HepG2 (cell line): Measurements from ENCODE around the gene RNF135. TPM values are rescaled to one million over a fixed set of nuclear protein-coding genes. Genes with fewer than 3 reads are reported as not detected.

Experiments used
- ATAC-seq: fragments of 200-7000 bp; cut with Tn5 transposase; 3 replicates; pipeline ENCODE4 v1.9.1; 2020; ENCODE audit warnings: mild to moderate bottlenecking, moderate library complexity
- BruUV-seq: library from RNA; stranded (reverse); fragments of 400-500 nt; replicated peaks from 2 replicates; lab custom pipeline; 2021; lab: Mats Ljungman, UMichigan
- CTCF ChIA-PET: fragments of 300-600 bp; formaldehyde crosslinking; extraction: SDS; loops from one replicate; lab custom pipeline; 2021; ENCODE audit warnings: low total read pairs, inconsistent platforms, low intra/inter-chr PET ratio; lab: Yijun Ruan, JAX
- POLR2A ChIA-PET: fragments of 350-600 bp; sonication (Branson Sonifier 250); formaldehyde crosslinking; loops from one replicate; lab custom pipeline; 2020; ENCODE audit warnings: antibody characterized with exemption, inconsistent platforms; lab: Yijun Ruan, JAX
- DNase-seq: peaks from one replicate; pipeline ENCODE4 v3.0.0-alpha.2; 2015; ENCODE audit warnings: low spot score
- FAIRE-seq: peaks from 3 replicates; lab custom pipeline; 2011; peaks lifted over from hg19 to GRCh38; lab: Jason Lieb, UNC
- H2AFZ ChIP-seq: one replicate; pipeline ENCODE4 v1.6.1; 2011; ENCODE audit warnings: low read length, inconsistent platforms
- H3K27ac ChIP-seq: fragments of 300-600 bp; 3 replicates; pipeline ENCODE4 v1.8.0; 2011; ENCODE audit warnings: mixed run types, mild to moderate bottlenecking, mixed read lengths, low read length, inconsistent platforms; ENCODE audit not compliant: insufficient read depth; ENCODE audit errors: extremely low read length
- H3K27me3 ChIP-seq, 2 experiments: fragments of 200-600 bp in 1 of 2; 2 replicates in 1 of 2; 3 replicates in 1 of 2; pipeline versions ENCODE4 v1.6.0 to v1.8.0; 2011; ENCODE audit warnings: low read length in 2 of 2, mild to moderate bottlenecking in 2 of 2, moderate library complexity in 2 of 2, inconsistent platforms in 1 of 2; ENCODE audit not compliant: insufficient read depth in 2 of 2, control insufficient read depth in 1 of 2
- H3K36me3 ChIP-seq, 2 experiments: fragments of 200-600 bp in 1 of 2; replicated peaks in 1 of 2; 2 replicates in 1 of 2; 3 replicates in 1 of 2; pipeline versions ENCODE4 v1.5.1 to v1.8.0; 2011; ENCODE audit warnings: low read length in 2 of 2, inconsistent platforms in 1 of 2; ENCODE audit not compliant: insufficient read depth in 2 of 2, control insufficient read depth in 1 of 2
- H3K4me1 ChIP-seq: 2 replicates; pipeline ENCODE4 v1.5.1; 2012; ENCODE audit warnings: low read length, inconsistent platforms; ENCODE audit not compliant: insufficient read depth
- H3K4me2 ChIP-seq: 2 replicates; pipeline ENCODE4 v1.6.0; 2011; ENCODE audit warnings: low read depth, low read length, inconsistent platforms
- H3K4me3 ChIP-seq, 3 experiments: fragments of 200-600 bp in 1 of 3; sonication (generic), shearing (Covaris generic) in 1 of 3; replicated peaks in 1 of 3; 2 replicates each; pipeline ENCODE4 v1.5.1; 2011 to 2016; ENCODE audit warnings: low read length in 3 of 3, inconsistent platforms in 2 of 3, low read depth in 2 of 3, mild to moderate bottlenecking in 2 of 3, control low read depth in 1 of 3, mixed read lengths in 1 of 3; ENCODE audit not compliant: insufficient read depth in 1 of 3
- H3K79me2 ChIP-seq: one replicate; pipeline ENCODE4 v1.6.1; 2011; ENCODE audit warnings: low read length, inconsistent platforms; ENCODE audit not compliant: insufficient read depth
- H3K9ac ChIP-seq: 2 replicates; pipeline ENCODE4 v1.6.0; 2011; ENCODE audit warnings: mild to moderate bottlenecking, low read depth, low read length, inconsistent platforms; ENCODE audit not compliant: insufficient read depth
- H3K9me3 ChIP-seq: 2 replicates; pipeline ENCODE4 v1.5.1; 2012; ENCODE audit warnings: mild to moderate bottlenecking, low read length
- H4K20me1 ChIP-seq: 2 replicates; pipeline ENCODE4 v1.6.0; 2011; ENCODE audit warnings: inconsistent platforms, mild to moderate bottlenecking, low read length, moderate library complexity; ENCODE audit not compliant: insufficient read depth
- BRD4 ChIP-seq: sonication (generic); formaldehyde crosslinking; IDR thresholded peaks from 2 replicates; pipeline ENCODE4 v1.4.0; 2020; ENCODE audit warnings: missing genetic modification reagents
- GABPA ChIP-seq, 2 experiments: IDR thresholded peaks; 2 replicates each; pipeline ENCODE4 v1.6.1; 2011 to 2016; ENCODE audit warnings: low read depth in 2 of 2, low read length in 1 of 2, missing biosample characterization in 1 of 2, missing genetic modification characterization in 1 of 2
- KLF6 ChIP-seq: IDR thresholded peaks from 2 replicates; pipeline ENCODE4 v1.8.0; 2016; ENCODE audit warnings: missing biosample characterization, missing genetic modification reagents
- MBNL3 ChIP-seq: fragments of 250-450 bp; sonication (Bioruptor Pico); conservative IDR thresholded peaks from 2 replicates; pipeline ENCODE4 v1.8.0; 2022; ENCODE audit warnings: mild to moderate bottlenecking, inconsistent platforms
- PITX1 ChIP-seq: sonication (generic); formaldehyde crosslinking; IDR thresholded peaks from 2 replicates; pipeline ENCODE4 v1.5.1; 2020; ENCODE audit warnings: mild to moderate bottlenecking, missing genetic modification reagents
- RELA ChIP-seq: sonication (generic); formaldehyde crosslinking; IDR thresholded peaks from 2 replicates; pipeline ENCODE4 v1.4.0; 2020; ENCODE audit warnings: missing genetic modification reagents
- SETDB1 ChIP-seq: sonication (generic); formaldehyde crosslinking; IDR thresholded peaks from 2 replicates; pipeline ENCODE4 v1.5.1; 2020; ENCODE audit warnings: missing genetic modification reagents, mild to moderate bottlenecking, borderline replicate concordance
- TRIM24 ChIP-seq: sonication (generic); formaldehyde crosslinking; IDR thresholded peaks from 2 replicates; pipeline ENCODE4 v1.8.0; 2022; ENCODE audit warnings: mild to moderate bottlenecking, missing genetic modification reagents
- TSC22D2 ChIP-seq: sonication (generic); formaldehyde crosslinking; IDR thresholded peaks from 2 replicates; pipeline ENCODE4 v1.5.1; 2020; ENCODE audit warnings: missing genetic modification reagents, mild to moderate bottlenecking, borderline replicate concordance
- ZNF619 ChIP-seq: sonication (generic); formaldehyde crosslinking; IDR thresholded peaks from 2 replicates; pipeline ENCODE4 v1.4.0; 2020; ENCODE audit warnings: mild to moderate bottlenecking, missing genetic modification reagents
- ZNF672 ChIP-seq: sonication (generic); formaldehyde crosslinking; IDR thresholded peaks from 2 replicates; pipeline ENCODE4 v1.8.1; 2022; ENCODE audit warnings: missing genetic modification reagents
- ZNF776 ChIP-seq: sonication (generic); formaldehyde crosslinking; IDR thresholded peaks from 2 replicates; pipeline ENCODE4 v1.4.0; 2020; ENCODE audit warnings: mild to moderate bottlenecking, missing genetic modification reagents
- WGBS: methylation state at CpG from one replicate; pipeline ENCODE4 v1.1.6; 2017; ENCODE audit warnings: low lambda C conversion rate; 5-methylcytosine and 5-hydroxymethylcytosine counted together
- in situ Hi-C: cut with HindIII; loops from 2 replicates; pipeline ENCODE4 v1.10.0; 2017; ENCODE audit warnings: low pct_unique_long_range_greater_than_20kb; ENCODE audit not compliant: extremely low pct_ligation_motif_present
- intact Hi-C: fragments of 100-400 bp; cut with micrococcal nuclease; formaldehyde crosslinking; loops from one replicate; pipeline ENCODE4 v1.10.0; 2022; ENCODE audit not compliant: unreplicated experiment
- polyA plus RNA-seq, 8 experiments: library from polyadenylated mRNA; depleted of rRNA in 3 of 8; stranded (reverse) in 7 of 8; unstranded in 1 of 8; fragments of >200 nt; fragmentation: Illumina TruSeq in 4 of 8; extraction: Trizol in 4 of 8; gene quantifications; 2 replicates each; pipeline versions ENCODE4 v1.2.1 to v1.2.3, GENCODE V29; 2011 to 2016; ENCODE audit warnings: low read depth in 4 of 8, missing spikeins in 1 of 8, mixed read lengths in 1 of 8; ENCODE audit not compliant: insufficient read depth in 1 of 8
- total RNA-seq, 5 experiments: library from RNA; depleted of rRNA; stranded (reverse); fragments of >200 nt; fragmentation: Illumina TruSeq; extraction: Trizol; gene quantifications; 2 replicates each; pipeline ENCODE4 v1.2.3, GENCODE V29; 2016; ENCODE audit warnings: low read depth in 1 of 5
- TF ChIP-seq, protein P1 (sequence below): IDR thresholded peaks from 2 replicates; pipeline ENCODE4 v1.6.1; 2012; ENCODE audit warnings: low read length, improper control_type of control experiment
- TF ChIP-seq, protein P2 (sequence below): sonication (generic); formaldehyde crosslinking; IDR thresholded peaks from 2 replicates; pipeline ENCODE4 v1.8.0; 2022; ENCODE audit warnings: mild to moderate bottlenecking, missing genetic modification reagents, moderate library complexity
- TF ChIP-seq, protein P3 (sequence below): sonication (generic); formaldehyde crosslinking; IDR thresholded peaks from 2 replicates; pipeline ENCODE4 v1.9.0; 2021; ENCODE audit warnings: missing genetic modification reagents, borderline replicate concordance

The RNF135 gene
- total and polyA plus RNA-seq, 2 of the 13 experiments (the other 11 are each of a cell fraction or from before 2014, with no cell fraction given) = not detected

GRCh38 chr17:30950669-30951399, 20.0 kb upstream of the RNF135 start (continued):
- TF ChIP-seq, protein P1, sequence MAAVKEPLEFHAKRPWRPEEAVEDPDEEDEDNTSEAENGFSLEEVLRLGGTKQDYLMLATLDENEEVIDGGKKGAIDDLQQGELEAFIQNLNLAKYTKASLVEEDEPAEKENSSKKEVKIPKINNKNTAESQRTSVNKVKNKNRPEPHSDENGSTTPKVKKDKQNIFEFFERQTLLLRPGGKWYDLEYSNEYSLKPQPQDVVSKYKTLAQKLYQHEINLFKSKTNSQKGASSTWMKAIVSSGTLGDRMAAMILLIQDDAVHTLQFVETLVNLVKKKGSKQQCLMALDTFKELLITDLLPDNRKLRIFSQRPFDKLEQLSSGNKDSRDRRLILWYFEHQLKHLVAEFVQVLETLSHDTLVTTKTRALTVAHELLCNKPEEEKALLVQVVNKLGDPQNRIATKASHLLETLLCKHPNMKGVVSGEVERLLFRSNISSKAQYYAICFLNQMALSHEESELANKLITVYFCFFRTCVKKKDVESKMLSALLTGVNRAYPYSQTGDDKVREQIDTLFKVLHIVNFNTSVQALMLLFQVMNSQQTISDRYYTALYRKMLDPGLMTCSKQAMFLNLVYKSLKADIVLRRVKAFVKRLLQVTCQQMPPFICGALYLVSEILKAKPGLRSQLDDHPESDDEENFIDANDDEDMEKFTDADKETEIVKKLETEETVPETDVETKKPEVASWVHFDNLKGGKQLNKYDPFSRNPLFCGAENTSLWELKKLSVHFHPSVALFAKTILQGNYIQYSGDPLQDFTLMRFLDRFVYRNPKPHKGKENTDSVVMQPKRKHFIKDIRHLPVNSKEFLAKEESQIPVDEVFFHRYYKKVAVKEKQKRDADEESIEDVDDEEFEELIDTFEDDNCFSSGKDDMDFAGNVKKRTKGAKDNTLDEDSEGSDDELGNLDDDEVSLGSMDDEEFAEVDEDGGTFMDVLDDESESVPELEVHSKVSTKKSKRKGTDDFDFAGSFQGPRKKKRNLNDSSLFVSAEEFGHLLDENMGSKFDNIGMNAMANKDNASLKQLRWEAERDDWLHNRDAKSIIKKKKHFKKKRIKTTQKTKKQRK = no peak
- TF ChIP-seq TSC22D2 (CRISPR knock-in tag) (no peak), ZNF619 (CRISPR knock-in tag) (no peak), TRIM24 (no peak), MBNL3 (CRISPR knock-in tag) (no peak)
- TF ChIP-seq, protein P2, sequence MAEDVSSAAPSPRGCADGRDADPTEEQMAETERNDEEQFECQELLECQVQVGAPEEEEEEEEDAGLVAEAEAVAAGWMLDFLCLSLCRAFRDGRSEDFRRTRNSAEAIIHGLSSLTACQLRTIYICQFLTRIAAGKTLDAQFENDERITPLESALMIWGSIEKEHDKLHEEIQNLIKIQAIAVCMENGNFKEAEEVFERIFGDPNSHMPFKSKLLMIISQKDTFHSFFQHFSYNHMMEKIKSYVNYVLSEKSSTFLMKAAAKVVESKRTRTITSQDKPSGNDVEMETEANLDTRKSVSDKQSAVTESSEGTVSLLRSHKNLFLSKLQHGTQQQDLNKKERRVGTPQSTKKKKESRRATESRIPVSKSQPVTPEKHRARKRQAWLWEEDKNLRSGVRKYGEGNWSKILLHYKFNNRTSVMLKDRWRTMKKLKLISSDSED = no peak

- ATAC-seq = no peak
- H3K27ac ChIP-seq = no peak overlapping the region
- H3K4me3 ChIP-seq = no peak overlapping the region
- DNase-seq = no peak
- no peaks in the 10 kb centered on the region for H3K27me3 ChIP-seq
- no peaks in the 10 kb centered on the region for H3K9me3 ChIP-seq
- FAIRE-seq = no peak
- no peak overlapping the region for H2AFZ ChIP-seq
- intact Hi-C loops (no loop called here), in situ Hi-C loops (no loop called here)
- CTCF ChIA-PET = no interaction called here
- no peak overlapping the region for H3K4me2 ChIP-seq
- no peaks in the 10 kb centered on the region for H4K20me1 ChIP-seq
- peaks cover 29% of the 10 kb centered on the region for H3K4me1 ChIP-seq
- no peak overlapping the region for H3K9ac ChIP-seq
- WGBS = 71% methylated on average over 7 of the region's 9 CpGs
- no peaks in the 10 kb centered on the region for H3K36me3 ChIP-seq
- no peaks in the 10 kb centered on the region for H3K79me2 ChIP-seq
- POLR2A ChIA-PET = no interaction called here
- BruUV-seq = no TSS peak
- TF ChIP-seq PITX1 (CRISPR knock-in tag) = no peak
- no peak for TF ChIP-seq GABPA (IDR thresholded peaks at IDR 0.05; ENCODE audit: low read depth, low read length)
- no peak for TF ChIP-seq GABPA (CRISPR knock-in tag; IDR thresholded peaks at IDR 0.05; ENCODE audit: low read depth)
- TF ChIP-seq, protein P3, sequence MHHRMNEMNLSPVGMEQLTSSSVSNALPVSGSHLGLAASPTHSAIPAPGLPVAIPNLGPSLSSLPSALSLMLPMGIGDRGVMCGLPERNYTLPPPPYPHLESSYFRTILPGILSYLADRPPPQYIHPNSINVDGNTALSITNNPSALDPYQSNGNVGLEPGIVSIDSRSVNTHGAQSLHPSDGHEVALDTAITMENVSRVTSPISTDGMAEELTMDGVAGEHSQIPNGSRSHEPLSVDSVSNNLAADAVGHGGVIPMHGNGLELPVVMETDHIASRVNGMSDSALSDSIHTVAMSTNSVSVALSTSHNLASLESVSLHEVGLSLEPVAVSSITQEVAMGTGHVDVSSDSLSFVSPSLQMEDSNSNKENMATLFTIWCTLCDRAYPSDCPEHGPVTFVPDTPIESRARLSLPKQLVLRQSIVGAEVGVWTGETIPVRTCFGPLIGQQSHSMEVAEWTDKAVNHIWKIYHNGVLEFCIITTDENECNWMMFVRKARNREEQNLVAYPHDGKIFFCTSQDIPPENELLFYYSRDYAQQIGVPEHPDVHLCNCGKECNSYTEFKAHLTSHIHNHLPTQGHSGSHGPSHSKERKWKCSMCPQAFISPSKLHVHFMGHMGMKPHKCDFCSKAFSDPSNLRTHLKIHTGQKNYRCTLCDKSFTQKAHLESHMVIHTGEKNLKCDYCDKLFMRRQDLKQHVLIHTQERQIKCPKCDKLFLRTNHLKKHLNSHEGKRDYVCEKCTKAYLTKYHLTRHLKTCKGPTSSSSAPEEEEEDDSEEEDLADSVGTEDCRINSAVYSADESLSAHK (CRISPR knock-in tag) = no peak
- TF ChIP-seq RELA (CRISPR knock-in tag) = no peak
- no peak for TF ChIP-seq TSC22D2 (CRISPR knock-in tag)
- no peak for TF ChIP-seq KLF6
- no peak for TF ChIP-seq ZNF776
- no peak for TF ChIP-seq BRD4 (CRISPR knock-in tag)
- no peak for TF ChIP-seq SETDB1 (CRISPR knock-in tag)
- no peak for TF ChIP-seq ZNF672 (CRISPR knock-in tag)
These were observed 18.0 kb upstream of the RNF135 start for GRCh38 chr17:30952638-30953393.
